ENCODE results near the gene APBB2.

Gene APBB2

DNA sequence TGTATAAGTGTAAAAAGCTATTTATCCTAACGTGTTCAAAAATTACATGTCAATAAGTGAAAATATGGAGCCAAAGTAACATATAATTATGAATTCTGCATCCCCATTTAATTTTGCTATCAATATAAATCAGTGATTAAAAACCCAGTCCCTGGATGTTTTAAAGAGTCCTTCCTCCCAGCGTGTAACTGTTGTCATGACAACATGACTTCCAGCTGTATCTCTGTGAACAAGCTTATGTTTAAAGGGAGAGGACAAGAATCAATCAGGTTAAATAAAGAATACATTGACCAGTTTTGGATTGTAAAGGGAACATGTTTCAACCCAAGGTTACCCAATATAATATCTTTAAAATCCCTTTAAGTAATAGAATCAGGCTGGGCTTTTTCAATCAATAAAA lies 244.8 kb downstream of the APBB2 start:
- Histone ChIP-seq H4K12ac (ENCODE audit: low read depth, low read length) (no peak overlapping the region), H3K9me3 (ENCODE audit: insufficient read depth, low read depth, low read length) (no peaks in the 10 kb centered on the region), H2BK5ac (ENCODE audit: low read depth, low read length, poor library complexity) (no peak overlapping the region), H2AFZ (ENCODE audit: insufficient read depth, low read length, poor library complexity) (no peak overlapping the region), H3K18ac (ENCODE audit: low read length) (no peak overlapping the region), H3K4me2 (ENCODE audit: low read length) (no peak overlapping the region), H2BK120ac (ENCODE audit: insufficient read depth, low read length, poor library complexity) (no peak overlapping the region), H3K79me1 (ENCODE audit: low read length) (no peaks in the 10 kb centered on the region), H2AK5ac (ENCODE audit: low read length) (no peak overlapping the region), H3K4me3 (ENCODE audit: low read depth, low read length) (no peak overlapping the region), H4K8ac (ENCODE audit: low read depth, low read length) (no peak overlapping the region), H3K36me3 (ENCODE audit: control insufficient read depth in 1 of 2, insufficient read depth in 2 of 2, low read length in 2 of 2) (peaks cover 0 to 10% of the 10 kb centered on the region in 2 experiments), H3K79me2 (ENCODE audit: control insufficient read depth, insufficient read depth, low read length, poor library complexity) (no peaks in the 10 kb centered on the region), H3K23ac (ENCODE audit: low read length) (no peak overlapping the region), H3K4me1 (ENCODE audit: control insufficient read depth in 1 of 2, insufficient read depth in 2 of 2, low read length in 2 of 2) (no peaks in the 10 kb centered on the region), H3K27ac (ENCODE audit: low read depth, low read length) (no peak overlapping the region), H3K9ac (ENCODE audit: low read length) (no peak overlapping the region), H2BK12ac (ENCODE audit: low read length) (no peak overlapping the region), H3K4ac (ENCODE audit: low read depth, low read length) (no peak overlapping the region), H3K27me3 (ENCODE audit: insufficient read depth, low read length) (no peaks in the 10 kb centered on the region), H4K91ac (ENCODE audit: low read depth, low read length) (no peak overlapping the region), H3K14ac (ENCODE audit: low read length) (no peak overlapping the region)
- WGBS (ENCODE audit: extremely low coverage, insufficient coverage, insufficient read length): no CpG with 5 or more reads among the region's 2 CpGs
- no peak for DNase-seq

- peaks cover 0 to 8% of the 10 kb centered on the region in 2 experiments for H3K36me3 ChIP-seq (ENCODE audit: control insufficient read depth in 1 of 2, insufficient read depth in 2 of 2, low read length in 2 of 2)
- no peak overlapping the region for H3K4me2 ChIP-seq (ENCODE audit: low read length)
- no peak overlapping the region for H3K23ac ChIP-seq (ENCODE audit: low read length)
- H2AFZ ChIP-seq (ENCODE audit: insufficient read depth, low read length, poor library complexity): no peak overlapping the region
- DNase-seq: no peak
- H2BK12ac ChIP-seq (ENCODE audit: low read length): no peak overlapping the region
- no peak overlapping the region for H3K9ac ChIP-seq (ENCODE audit: low read length)
- H4K8ac ChIP-seq (ENCODE audit: low read depth, low read length): no peak overlapping the region
- H3K4ac ChIP-seq (ENCODE audit: low read depth, low read length): no peak overlapping the region
- no peaks in the 10 kb centered on the region for H3K4me1 ChIP-seq (ENCODE audit: control insufficient read depth in 1 of 2, insufficient read depth in 2 of 2, low read length in 2 of 2)
- H2AK5ac ChIP-seq (ENCODE audit: low read length): no peak overlapping the region
- no CpG with 5 or more reads among the region's 6 CpGs for WGBS (ENCODE audit: extremely low coverage, insufficient coverage, insufficient read length)
- no peak overlapping the region for H4K91ac ChIP-seq (ENCODE audit: low read depth, low read length)
- no peaks in the 10 kb centered on the region for H3K27me3 ChIP-seq (ENCODE audit: insufficient read depth, low read length)
- H3K14ac ChIP-seq (ENCODE audit: low read length): no peak overlapping the region
- no peak overlapping the region for H2BK120ac ChIP-seq (ENCODE audit: insufficient read depth, low read length, poor library complexity)
- H3K18ac ChIP-seq (ENCODE audit: low read length): no peak overlapping the region
- no peaks in the 10 kb centered on the region for H3K79me2 ChIP-seq (ENCODE audit: control insufficient read depth, insufficient read depth, low read length, poor library complexity)
- no peak overlapping the region for H3K27ac ChIP-seq (ENCODE audit: low read depth, low read length)
- no peaks in the 10 kb centered on the region for H3K9me3 ChIP-seq (ENCODE audit: insufficient read depth, low read depth, low read length)
- no peak overlapping the region for H2BK5ac ChIP-seq (ENCODE audit: low read depth, low read length, poor library complexity)
- no peak overlapping the region for H4K12ac ChIP-seq (ENCODE audit: low read depth, low read length)
- no peaks in the 10 kb centered on the region for H3K79me1 ChIP-seq (ENCODE audit: low read length)
- no peak overlapping the region for H3K4me3 ChIP-seq (ENCODE audit: low read depth, low read length)
Observed at GRCh38 chr4:40967550-40967949, 246.8 kb downstream of the APBB2 start.

GRCh38 chr4:40966091-40966490 lies 248.3 kb downstream of the APBB2 start:
- Histone ChIP-seq H3K4me2 (ENCODE audit: low read length) (no peak overlapping the region), H3K27ac (ENCODE audit: low read depth, low read length) (no peak overlapping the region), H3K79me2 (ENCODE audit: control insufficient read depth, insufficient read depth, low read length, poor library complexity) (no peaks in the 10 kb centered on the region), H3K79me1 (ENCODE audit: low read length) (no peaks in the 10 kb centered on the region), H2BK120ac (ENCODE audit: insufficient read depth, low read length, poor library complexity) (no peak overlapping the region), H3K14ac (ENCODE audit: low read length) (no peak overlapping the region), H4K12ac (ENCODE audit: low read depth, low read length) (no peak overlapping the region), H4K91ac (ENCODE audit: low read depth, low read length) (no peak overlapping the region), H3K4ac (ENCODE audit: low read depth, low read length) (no peak overlapping the region), H3K36me3 (ENCODE audit: control insufficient read depth in 1 of 2, insufficient read depth in 2 of 2, low read length in 2 of 2) (peaks cover 0 to 8% of the 10 kb centered on the region in 2 experiments), H4K8ac (ENCODE audit: low read depth, low read length) (no peak overlapping the region), H2BK5ac (ENCODE audit: low read depth, low read length, poor library complexity) (no peak overlapping the region), H3K9me3 (ENCODE audit: insufficient read depth, low read depth, low read length) (no peaks in the 10 kb centered on the region), H3K23ac (ENCODE audit: low read length) (no peak overlapping the region), H3K4me3 (ENCODE audit: low read depth, low read length) (no peak overlapping the region), H3K9ac (ENCODE audit: low read length) (no peak overlapping the region), H2AK5ac (ENCODE audit: low read length) (no peak overlapping the region), H2AFZ (ENCODE audit: insufficient read depth, low read length, poor library complexity) (no peak overlapping the region), H3K18ac (ENCODE audit: low read length) (no peak overlapping the region), H2BK12ac (ENCODE audit: low read length) (no peak overlapping the region), H3K27me3 (ENCODE audit: insufficient read depth, low read length) (no peaks in the 10 kb centered on the region), H3K4me1 (ENCODE audit: control insufficient read depth in 1 of 2, insufficient read depth in 2 of 2, low read length in 2 of 2) (no peaks in the 10 kb centered on the region)
- no CpG with 5 or more reads among the region's 5 CpGs for WGBS (ENCODE audit: extremely low coverage, insufficient coverage, insufficient read length)
- DNase-seq: no peak

DNA sequence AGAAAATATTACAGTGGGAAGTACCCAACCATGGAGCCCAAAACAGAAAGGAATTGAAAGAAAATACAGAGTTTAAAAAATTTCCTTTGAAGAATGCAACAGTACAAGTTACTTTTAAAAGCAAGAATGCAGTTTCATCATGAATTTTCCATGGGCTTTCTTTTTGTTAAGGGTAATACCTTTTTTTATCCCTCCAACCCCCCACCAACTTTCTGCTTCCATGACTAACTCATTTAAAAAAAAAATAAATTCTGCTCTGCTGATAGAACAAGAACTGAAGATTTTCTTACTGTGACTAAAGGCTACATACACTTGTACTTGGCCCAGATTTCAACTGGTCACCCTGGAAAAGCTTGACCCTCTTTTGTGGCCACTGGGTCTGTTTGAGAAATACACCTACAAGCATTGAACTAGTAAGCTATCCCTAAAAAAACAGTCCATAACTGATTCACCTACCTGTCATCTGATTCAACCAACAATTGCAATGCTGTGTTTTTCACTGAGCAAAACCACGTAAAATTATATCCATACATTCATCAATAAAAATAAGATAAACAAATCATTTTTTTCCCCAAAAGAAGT lies 250.4 kb downstream of the APBB2 start:
- Histone ChIP-seq H3K4me2 (ENCODE audit: low read length) (no peak overlapping the region), H3K23ac (ENCODE audit: low read length) (no peak overlapping the region), H4K91ac (ENCODE audit: low read depth, low read length) (no peak overlapping the region), H3K4me3 (ENCODE audit: low read depth, low read length) (no peak overlapping the region), H3K14ac (ENCODE audit: low read length) (no peak overlapping the region), H3K27me3 (ENCODE audit: insufficient read depth, low read length) (no peaks in the 10 kb centered on the region), H3K79me1 (ENCODE audit: low read length) (no peaks in the 10 kb centered on the region), H2AFZ (ENCODE audit: insufficient read depth, low read length, poor library complexity) (no peak overlapping the region), H3K36me3 (ENCODE audit: control insufficient read depth in 1 of 2, insufficient read depth in 2 of 2, low read length in 2 of 2) (peaks cover 0 to 6% of the 10 kb centered on the region in 2 experiments), H3K4ac (ENCODE audit: low read depth, low read length) (no peak overlapping the region), H2BK12ac (ENCODE audit: low read length) (no peak overlapping the region), H3K4me1 (ENCODE audit: control insufficient read depth in 1 of 2, insufficient read depth in 2 of 2, low read length in 2 of 2) (no peaks in the 10 kb centered on the region), H4K8ac (ENCODE audit: low read depth, low read length) (no peak overlapping the region), H2BK120ac (ENCODE audit: insufficient read depth, low read length, poor library complexity) (no peak overlapping the region), H3K9me3 (ENCODE audit: insufficient read depth, low read depth, low read length) (no peaks in the 10 kb centered on the region), H4K12ac (ENCODE audit: low read depth, low read length) (no peak overlapping the region), H3K18ac (ENCODE audit: low read length) (no peak overlapping the region), H2BK5ac (ENCODE audit: low read depth, low read length, poor library complexity) (no peak overlapping the region), H2AK5ac (ENCODE audit: low read length) (no peak overlapping the region), H3K9ac (ENCODE audit: low read length) (no peak overlapping the region), H3K27ac (ENCODE audit: low read depth, low read length) (no peak overlapping the region), H3K79me2 (ENCODE audit: control insufficient read depth, insufficient read depth, low read length, poor library complexity) (no peaks in the 10 kb centered on the region)
- 100% methylated on average over 1 of the region's 1 CpG for WGBS (ENCODE audit: extremely low coverage, insufficient coverage, insufficient read length)
- DNase-seq: no peak
